Subcutaneous adipose tissue (tissue), 4 donors: ENCODE data around the gene RAB3IL1. TPM values are rescaled to one million over a fixed set of nuclear protein-coding genes. Genes with fewer than 3 reads are reported as not detected.

Experiments used
- CTCF ChIP-seq: fragments of 450-650 bp; IDR thresholded peaks from one replicate; pipeline ENCODE4 v1.5.1; 2016; ENCODE audit warnings: low read depth, mild to moderate bottlenecking, control low read depth, antibody characterized with exemption, moderate library complexity
- total RNA-seq, 4 donors: library from RNA; depleted of rRNA; stranded (reverse); fragments of >200 nt; gene quantifications; one replicate each; pipeline ENCODE4 v1.1.0, GENCODE V29; 2016

Gene RAB3IL1
- total RNA-seq, 4 donors from 2014 or later, result 12.7 to 36.8 (median 21.0) TPM

- no peak for TF ChIP-seq CTCF
Measured at GRCh38 chr11:61922539-61922938, 5.2 kb upstream of the RAB3IL1 start.

GRCh38 chr11:61921446-61921845, 4.1 kb upstream of the RAB3IL1 start:
- TF ChIP-seq CTCF, result no peak

GRCh38 chr11:61919705-61920631, 2.6 kb upstream of the RAB3IL1 start:
- TF ChIP-seq CTCF, result no peak

GRCh38 chr11:61918938-61919704, 1.8 kb upstream of the RAB3IL1 start:
- no peak for TF ChIP-seq CTCF

GRCh38 chr11:61918251-61918937, 1.0 kb upstream of the RAB3IL1 start:
- TF ChIP-seq CTCF, result no peak

- no peak for TF ChIP-seq CTCF
Measured at GRCh38 chr11:61916737-61917333, 531 bp downstream of the RAB3IL1 start.
